Measurements from ENCODE around the gene RSPH10B2. TPM values are rescaled to one million over a fixed set of nuclear protein-coding genes. Genes with fewer than 3 reads are reported as not detected.
"Not testable (repeated sequence)": the region's sequence is repeated elsewhere in the genome, so short reads cannot be mapped to it uniquely, and the experiment has no call there.

The RSPH10B2 gene
- polyA plus RNA-seq, 1 of the 3 experiments (the other 2 are of a cell fraction): 0.10 TPM

GRCh38 chr7:6831018-6831725, 77.3 kb downstream of the RSPH10B2 start (continued):
- TF ChIP-seq TAF1 (IDR thresholded peaks at IDR 0.05; ENCODE audit: borderline replicate concordance, low read depth, low read length) (no peak), GABPA (IDR thresholded peaks at IDR 0.05; ENCODE audit: low read depth) (no peak), ELF1 (IDR thresholded peaks at IDR 0.05) (no peak), PBX3 (IDR thresholded peaks at IDR 0.05) (no peak)

DNA sequence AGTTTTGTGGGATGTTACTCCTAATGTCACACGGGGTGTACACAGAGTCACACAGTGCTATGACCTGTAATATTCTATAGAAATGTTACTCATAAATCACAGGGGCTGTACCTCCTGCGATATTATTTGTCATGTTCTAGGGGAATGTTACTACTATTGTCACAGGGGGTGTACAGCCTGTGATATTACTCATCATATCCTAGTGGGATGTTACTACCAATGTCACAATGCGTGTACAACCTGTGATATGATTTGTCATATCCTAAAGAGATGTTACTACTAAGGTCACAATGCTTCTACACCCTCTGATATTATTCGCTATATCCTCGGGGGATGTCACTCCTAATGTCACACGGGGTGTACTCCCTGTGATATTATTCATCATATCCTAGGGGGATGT, 79.7 kb downstream of the RSPH10B2 start:
- Histone ChIP-seq H3K4me2 (no peak overlapping the region), H3K9me3 (no peaks in the 10 kb centered on the region), H3K4me1 (ENCODE audit: control insufficient read depth in 1 of 2, insufficient read depth in 2 of 2, low read depth in 1 of 2, low read length in 1 of 2) (no peaks in the 10 kb centered on the region), H3K79me2 (ENCODE audit: insufficient read depth) (no peaks in the 10 kb centered on the region), H3K9ac (no peak overlapping the region), H3F3A (replicated peaks; ENCODE audit: insufficient read depth) (no peaks in the 10 kb centered on the region), H2AFZ (ENCODE audit: low read depth) (no peak overlapping the region), H3K27ac (ENCODE audit: low read depth in 2 of 2, low read length in 1 of 2) (no peak overlapping the region), H3K4me3 (ENCODE audit: low read depth in 2 of 2, low read length in 1 of 2) (no peak overlapping the region), H4K20me1 (ENCODE audit: insufficient read depth) (no peaks in the 10 kb centered on the region), H3K9me2 (no peaks in the 10 kb centered on the region), H3K27me3 (ENCODE audit: insufficient read depth) (peaks cover 56% of the 10 kb centered on the region; the same call in 1 of the 2 replicates), H3K36me3 (replicated peaks in 1 of 2; ENCODE audit: control insufficient read depth in 1 of 2, insufficient read depth in 2 of 2, low read length in 1 of 2) (no peaks in the 10 kb centered on the region)
- ChIA-PET CTCF (no interaction called here), POLR2A (no interaction called here)
- no peak for TF ChIP-seq IRF3 (IDR thresholded peaks at IDR 0.05; ENCODE audit: low read depth, low read length)
- TF ChIP-seq RCOR1 (IDR thresholded peaks at IDR 0.05; ENCODE audit: low read length): no peak
- no peak for TF ChIP-seq RAD21 (IDR thresholded peaks at IDR 0.05; ENCODE audit: low read length)
- no peak for TF ChIP-seq FOXM1 (IDR thresholded peaks at IDR 0.05; ENCODE audit: low read depth)
- no peak for TF ChIP-seq TEAD4 (IDR thresholded peaks at IDR 0.05; ENCODE audit: borderline replicate concordance, insufficient read depth)
- TF ChIP-seq GATA2 (CRISPR knock-in tag; IDR thresholded peaks at IDR 0.05): no peak
- TF ChIP-seq RXRA (IDR thresholded peaks at IDR 0.05; ENCODE audit: borderline replicate concordance, low read depth): no peak
- no peak for TF ChIP-seq NRF1 (IDR thresholded peaks at IDR 0.05; ENCODE audit: low read depth, low read length)
- TF ChIP-seq CHD2 (IDR thresholded peaks at IDR 0.05; ENCODE audit: low read length, partially characterized antibody): no peak
- no peak for TF ChIP-seq RFX5 (IDR thresholded peaks at IDR 0.05; ENCODE audit: low read length)
- no peak for DNase-seq
- WGBS (ENCODE audit: low lambda C conversion rate): 15% methylated on average over 6 of the region's 6 CpGs

DNA sequence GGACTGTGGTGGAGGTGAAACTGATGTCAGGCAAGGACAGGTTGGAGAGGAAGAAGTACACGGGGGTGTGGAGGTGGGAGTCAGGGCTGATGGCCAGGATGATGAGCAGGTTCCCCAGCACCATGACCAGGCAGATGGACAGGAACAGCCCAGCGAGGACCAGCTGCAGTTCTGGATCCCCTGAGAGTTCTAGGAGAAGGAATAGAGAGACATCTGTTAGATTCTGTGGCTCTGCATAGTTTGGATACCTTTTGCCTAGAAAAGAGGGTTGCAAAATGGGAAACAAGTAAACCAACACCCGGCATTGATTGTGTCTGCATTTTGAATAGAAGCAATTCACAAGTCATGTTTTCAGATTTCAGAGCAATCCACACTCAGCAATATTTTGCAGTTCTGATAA, 81.6 kb downstream of the RSPH10B2 start:
- H3K4me1 ChIP-seq (ENCODE audit: control insufficient read depth in 1 of 2, insufficient read depth in 2 of 2, low read depth in 1 of 2, low read length in 1 of 2); H4K20me1 ChIP-seq (ENCODE audit: insufficient read depth); H3K36me3 ChIP-seq (replicated peaks in 1 of 2; ENCODE audit: control insufficient read depth in 1 of 2, insufficient read depth in 2 of 2, low read length in 1 of 2); H3F3A ChIP-seq (replicated peaks; ENCODE audit: insufficient read depth); DNase-seq; H2AFZ ChIP-seq (ENCODE audit: low read depth); H3K27ac ChIP-seq (ENCODE audit: low read depth in 2 of 2, low read length in 1 of 2); H3K4me3 ChIP-seq (ENCODE audit: low read depth in 2 of 2, low read length in 1 of 2); H3K9me2 ChIP-seq; H3K79me2 ChIP-seq (ENCODE audit: insufficient read depth); H3K9ac ChIP-seq; CTCF ChIA-PET; H3K4me2 ChIP-seq; H3K9me3 ChIP-seq; POLR2A ChIA-PET: not testable (repeated sequence)
- 11% methylated on average over 3 of the region's 3 CpGs for WGBS (ENCODE audit: low lambda C conversion rate)
- H3K27me3 ChIP-seq (ENCODE audit: insufficient read depth): peaks cover 47% of the 10 kb centered on the region; the same call in 1 of the 2 replicates

GRCh38 chr7:6837081-6837480, 83.2 kb downstream of the RSPH10B2 start:
- H3K4me1 ChIP-seq (ENCODE audit: control insufficient read depth in 1 of 2, insufficient read depth in 2 of 2, low read depth in 1 of 2, low read length in 1 of 2); H2AFZ ChIP-seq (ENCODE audit: low read depth); H3K4me3 ChIP-seq (ENCODE audit: low read depth in 2 of 2, low read length in 1 of 2); H4K20me1 ChIP-seq (ENCODE audit: insufficient read depth); DNase-seq; H3K36me3 ChIP-seq (replicated peaks in 1 of 2; ENCODE audit: control insufficient read depth in 1 of 2, insufficient read depth in 2 of 2, low read length in 1 of 2); H3K27ac ChIP-seq (ENCODE audit: low read depth in 2 of 2, low read length in 1 of 2); H3K79me2 ChIP-seq (ENCODE audit: insufficient read depth); H3K9me3 ChIP-seq; H3K4me2 ChIP-seq; H3F3A ChIP-seq (replicated peaks; ENCODE audit: insufficient read depth); POLR2A ChIA-PET; H3K9ac ChIP-seq; H3K9me2 ChIP-seq: not testable (repeated sequence)
- 67% methylated on average over 10 of the region's 10 CpGs for WGBS (ENCODE audit: low lambda C conversion rate)
- H3K27me3 ChIP-seq (ENCODE audit: insufficient read depth): peaks cover 43% of the 10 kb centered on the region; the same call in 1 of the 2 replicates
- CTCF ChIA-PET: interaction anchor here (0.6 kb wide), 1 partner anchor 91 kb away, joined by 3 read pairs; no protein-coding TSS in a partner anchor

- H3K9me3 ChIP-seq; H3K4me3 ChIP-seq (ENCODE audit: low read depth in 2 of 2, low read length in 1 of 2); H3K4me2 ChIP-seq; POLR2A ChIA-PET; H3K36me3 ChIP-seq (replicated peaks in 1 of 2; ENCODE audit: control insufficient read depth in 1 of 2, insufficient read depth in 2 of 2, low read length in 1 of 2); H3K9me2 ChIP-seq; H3K27ac ChIP-seq (ENCODE audit: low read depth in 2 of 2, low read length in 1 of 2); H4K20me1 ChIP-seq (ENCODE audit: insufficient read depth); H3K4me1 ChIP-seq (ENCODE audit: control insufficient read depth in 1 of 2, insufficient read depth in 2 of 2, low read depth in 1 of 2, low read length in 1 of 2); H3K9ac ChIP-seq; H2AFZ ChIP-seq (ENCODE audit: low read depth); H3F3A ChIP-seq (replicated peaks; ENCODE audit: insufficient read depth); CTCF ChIA-PET; DNase-seq; H3K79me2 ChIP-seq (ENCODE audit: insufficient read depth): not testable (repeated sequence)
- 51% methylated on average over 20 of the region's 20 CpGs for WGBS (ENCODE audit: low lambda C conversion rate)
- peaks cover 31% of the 10 kb centered on the region; the same call in 1 of the 2 replicates for H3K27me3 ChIP-seq (ENCODE audit: insufficient read depth)
Observed at GRCh38 chr7:6842278-6842921, 88.5 kb downstream of the RSPH10B2 start.

Measured in SK-N-SH (cell line).